ENCODE results near the gene OR4N2.
"Not testable (repeated sequence)": the region's sequence is repeated elsewhere in the genome, so short reads cannot be mapped to it uniquely, and the experiment has no call there.

The OR4N2 gene

GRCh38 chr14:19838433-19838832 lies 34.9 kb downstream of the OR4N2 start:
- no peak for DNase-seq

- DNase-seq = no peak
Observed at GRCh38 chr14:19851365-19851764, 47.8 kb downstream of the OR4N2 start.

- not testable (repeated sequence) for DNase-seq
Observed at GRCh38 chr14:19866061-19866669, 62.6 kb downstream of the OR4N2 start.

GRCh38 chr14:19873178-19873577 lies 69.6 kb downstream of the OR4N2 start:
- DNase-seq = no peak

GRCh38 chr14:19874842-19875241 lies 71.3 kb downstream of the OR4N2 start, which contains the start of gene OR4K2:
TSS of gene OR4K2 (plus strand) at chr14:19875142. CDS start at chr14:19876268, 1,126 bp downstream.
- no peak for DNase-seq

- no peak for DNase-seq
Observed at GRCh38 chr14:19878029-19878642, 74.6 kb downstream of the OR4N2 start.

Measured in KG1 (cell line).